ENCODE data around the gene PCBD2. TPM values are rescaled to one million over a fixed set of nuclear protein-coding genes. Genes with fewer than 3 reads are reported as not detected.

Gene PCBD2
- total RNA-seq, 3 donors from 2014 or later: 14.0 to 21.1 (median 15.9) TPM

DNA sequence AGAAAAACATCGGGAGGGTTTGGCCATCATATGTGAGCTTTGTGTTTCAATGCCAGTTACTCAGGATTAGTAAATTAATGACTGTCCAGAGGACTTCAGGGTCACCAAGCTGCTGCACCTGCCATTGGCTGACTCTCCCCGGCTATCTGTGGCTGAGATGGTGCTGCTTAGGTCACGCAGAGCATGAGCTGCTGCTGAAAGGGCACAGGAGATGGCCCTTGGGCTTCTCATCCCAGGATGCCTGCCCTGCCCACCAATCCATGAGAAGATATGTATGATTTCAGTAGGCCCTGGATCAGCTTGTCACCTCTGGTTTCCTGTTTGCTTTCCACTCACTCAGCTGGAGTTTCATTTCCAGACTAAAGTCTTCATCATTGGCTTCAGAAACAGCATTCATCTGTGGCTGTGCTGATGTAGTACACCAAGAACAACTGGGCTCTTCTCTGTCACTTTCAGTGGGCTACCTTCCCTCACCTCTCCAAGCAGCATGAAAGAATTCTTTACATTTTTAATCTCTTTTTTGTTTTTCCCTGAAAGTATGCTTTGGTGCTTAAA is 60.4 kb downstream of the PCBD2 start:
- H3K4me3 ChIP-seq: no peak overlapping the region
- intact Hi-C loops (cut with DNase I, micrococcal nuclease): no loop called here
- no peaks in the 10 kb centered on the region for H3K36me3 ChIP-seq (ENCODE audit: low read depth)
- DNase-seq: no peak
- no peak for ATAC-seq
- TF ChIP-seq, protein P1, sequence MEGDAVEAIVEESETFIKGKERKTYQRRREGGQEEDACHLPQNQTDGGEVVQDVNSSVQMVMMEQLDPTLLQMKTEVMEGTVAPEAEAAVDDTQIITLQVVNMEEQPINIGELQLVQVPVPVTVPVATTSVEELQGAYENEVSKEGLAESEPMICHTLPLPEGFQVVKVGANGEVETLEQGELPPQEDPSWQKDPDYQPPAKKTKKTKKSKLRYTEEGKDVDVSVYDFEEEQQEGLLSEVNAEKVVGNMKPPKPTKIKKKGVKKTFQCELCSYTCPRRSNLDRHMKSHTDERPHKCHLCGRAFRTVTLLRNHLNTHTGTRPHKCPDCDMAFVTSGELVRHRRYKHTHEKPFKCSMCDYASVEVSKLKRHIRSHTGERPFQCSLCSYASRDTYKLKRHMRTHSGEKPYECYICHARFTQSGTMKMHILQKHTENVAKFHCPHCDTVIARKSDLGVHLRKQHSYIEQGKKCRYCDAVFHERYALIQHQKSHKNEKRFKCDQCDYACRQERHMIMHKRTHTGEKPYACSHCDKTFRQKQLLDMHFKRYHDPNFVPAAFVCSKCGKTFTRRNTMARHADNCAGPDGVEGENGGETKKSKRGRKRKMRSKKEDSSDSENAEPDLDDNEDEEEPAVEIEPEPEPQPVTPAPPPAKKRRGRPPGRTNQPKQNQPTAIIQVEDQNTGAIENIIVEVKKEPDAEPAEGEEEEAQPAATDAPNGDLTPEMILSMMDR (IDR thresholded peaks at IDR 0.05): no peak
- no peaks in the 10 kb centered on the region for H3K4me1 ChIP-seq (ENCODE audit: low read depth)
- no peaks in the 10 kb centered on the region for H3K9me3 ChIP-seq

GRCh38 chr5:134967607-134968006 is 62.7 kb downstream of the PCBD2 start, which contains the start of gene CATSPER3:
TSS of gene CATSPER3 (plus strand) at chr5:134967907. CDS start at chr5:134967992, 85 bp downstream.
- TF ChIP-seq, protein P1 (IDR thresholded peaks at IDR 0.05): no peak
- H3K36me3 ChIP-seq (ENCODE audit: low read depth): no peaks in the 10 kb centered on the region
- ATAC-seq (no peak), DNase-seq (no peak)
- H3K4me3 ChIP-seq: no peak within 1 kb of the TSS
- intact Hi-C loops (cut with DNase I, micrococcal nuclease): no loop called here
- no peaks in the 10 kb centered on the region for H3K9me3 ChIP-seq
- H3K4me1 ChIP-seq (ENCODE audit: low read depth): no peaks in the 10 kb centered on the region

DNA sequence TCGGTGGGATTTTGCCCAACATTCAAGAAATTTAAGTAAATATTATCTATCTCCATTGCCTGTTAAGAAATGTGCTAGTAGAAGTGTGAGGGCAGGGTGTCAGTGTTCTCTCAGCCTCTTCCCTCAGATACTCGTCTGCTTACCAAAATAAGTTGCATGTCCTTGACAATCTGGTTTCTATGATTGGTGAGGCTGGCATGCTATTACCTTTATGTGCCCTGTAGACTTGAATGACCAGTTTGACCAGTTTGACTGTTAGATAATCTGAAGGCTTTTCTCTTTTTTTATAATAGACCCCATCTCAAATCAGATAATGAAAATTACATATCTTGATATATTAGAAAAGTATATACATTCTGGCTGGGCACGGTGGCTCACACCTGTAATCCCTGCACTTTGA is 63.1 kb downstream of the PCBD2 start:
- no peak overlapping the region for H3K4me3 ChIP-seq
- no peaks in the 10 kb centered on the region for H3K9me3 ChIP-seq
- DNase-seq (no peak), ATAC-seq (no peak)
- no peaks in the 10 kb centered on the region for H3K36me3 ChIP-seq (ENCODE audit: low read depth)
- TF ChIP-seq, protein P1 (IDR thresholded peaks at IDR 0.05): no peak
- intact Hi-C loops (cut with DNase I, micrococcal nuclease): no loop called here
- no peaks in the 10 kb centered on the region for H3K4me1 ChIP-seq (ENCODE audit: low read depth)

DNA sequence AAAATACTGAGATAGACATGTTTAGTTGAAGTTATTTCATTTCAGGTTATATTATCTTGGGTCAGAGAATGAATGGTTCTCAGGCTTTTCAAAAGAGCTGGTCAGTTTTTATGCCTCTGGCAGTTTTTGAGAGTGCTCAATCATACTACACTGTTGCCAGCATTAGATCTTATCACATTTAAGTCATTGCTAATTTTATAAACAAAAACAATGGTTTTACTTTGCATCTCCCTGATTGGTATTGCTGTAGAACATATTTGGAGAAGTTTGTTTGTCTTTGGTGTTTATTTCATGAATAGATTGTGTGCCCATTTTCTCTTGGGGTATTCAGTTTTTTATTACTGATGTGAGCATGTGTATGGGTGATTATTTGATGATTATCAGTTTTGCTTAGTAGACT is 64.2 kb downstream of the PCBD2 start:
- intact Hi-C loops (cut with DNase I, micrococcal nuclease): no loop called here
- H3K36me3 ChIP-seq (ENCODE audit: low read depth): no peaks in the 10 kb centered on the region
- TF ChIP-seq, protein P1 (IDR thresholded peaks at IDR 0.05): no peak
- H3K9me3 ChIP-seq: no peaks in the 10 kb centered on the region
- no peaks in the 10 kb centered on the region for H3K4me1 ChIP-seq (ENCODE audit: low read depth)
- DNase-seq: no peak
- H3K4me3 ChIP-seq: no peak overlapping the region
- no peak for ATAC-seq

DNA sequence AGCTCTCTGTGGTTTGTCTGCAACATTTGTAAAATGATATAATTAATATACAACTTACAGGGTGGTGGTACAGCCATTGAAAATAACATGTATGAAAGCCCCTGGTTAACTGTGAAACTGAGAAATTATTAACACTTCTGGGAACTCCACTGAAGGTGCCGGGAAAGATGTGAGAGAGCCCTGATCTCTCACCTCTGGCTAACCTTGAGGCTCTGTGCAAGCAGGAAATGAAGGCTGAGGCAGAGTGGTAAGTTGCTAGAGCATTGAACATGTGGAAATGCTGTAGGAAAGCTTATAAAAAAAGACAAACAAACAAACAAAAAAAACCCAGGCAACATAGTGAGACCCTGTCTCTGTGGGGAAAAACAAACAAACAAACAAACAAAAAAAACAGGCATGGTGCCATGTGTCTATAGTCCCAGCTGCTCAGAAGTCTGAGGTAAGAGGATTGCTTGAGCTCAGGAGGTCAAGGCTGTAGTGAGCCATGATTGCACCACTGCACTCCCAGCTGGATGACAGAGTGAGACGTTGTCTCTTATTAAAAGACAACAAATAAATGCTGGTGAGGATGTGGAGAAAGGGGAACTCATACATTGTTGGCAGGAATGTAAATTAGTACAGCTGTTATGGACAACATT is 70.3 kb downstream of the PCBD2 start:
- H3K36me3 ChIP-seq (ENCODE audit: low read depth): no peaks in the 10 kb centered on the region
- no peak for ATAC-seq
- no peaks in the 10 kb centered on the region for H3K4me1 ChIP-seq (ENCODE audit: low read depth)
- TF ChIP-seq, protein P1 (IDR thresholded peaks at IDR 0.05): no peak
- intact Hi-C loops (cut with DNase I, micrococcal nuclease): no loop called here
- no peak for DNase-seq
- no peak overlapping the region for H3K4me3 ChIP-seq
- H3K9me3 ChIP-seq: peaks cover 6% of the 10 kb centered on the region

Data from mucosa of descending colon (tissue), 3 donors.